DOHH2 (cell line): Measurements from ENCODE around the gene ADAMTS2.

Experiments
- CTCF ChIP-seq: fragments of 200-600 bp; sonication (generic); IDR thresholded peaks from one replicate; pipeline ENCODE4 v1.5.1; 2014; ENCODE audit warnings: antibody characterized with exemption, mild to moderate bottlenecking, low read depth, low read length; ENCODE audit not compliant: poor library complexity, severe bottlenecking
- EZH2phosphoT487 ChIP-seq: fragments of 200-600 bp; sonication (generic); IDR thresholded peaks from 2 replicates; pipeline ENCODE4 v1.6.1; 2017; ENCODE audit warnings: borderline replicate concordance, mild to moderate bottlenecking, antibody characterized with exemption, low read length, moderate library complexity, mixed read lengths

GRCh38 chr5:179346875-179347274, 1.6 kb upstream of the ADAMTS2 start:
- no peak for TF ChIP-seq CTCF
- TF ChIP-seq EZH2phosphoT487 = no peak
